ENCODE data around the gene UBC. TPM values are rescaled to one million over a fixed set of nuclear protein-coding genes. Genes with fewer than 3 reads are reported as not detected.
A peak's percentile ranks its signal among the peaks of the same experiment; 100 is the strongest.

Gene UBC
- total RNA-seq, 1 experiment from 2014 or later: 1,259 TPM

DNA sequence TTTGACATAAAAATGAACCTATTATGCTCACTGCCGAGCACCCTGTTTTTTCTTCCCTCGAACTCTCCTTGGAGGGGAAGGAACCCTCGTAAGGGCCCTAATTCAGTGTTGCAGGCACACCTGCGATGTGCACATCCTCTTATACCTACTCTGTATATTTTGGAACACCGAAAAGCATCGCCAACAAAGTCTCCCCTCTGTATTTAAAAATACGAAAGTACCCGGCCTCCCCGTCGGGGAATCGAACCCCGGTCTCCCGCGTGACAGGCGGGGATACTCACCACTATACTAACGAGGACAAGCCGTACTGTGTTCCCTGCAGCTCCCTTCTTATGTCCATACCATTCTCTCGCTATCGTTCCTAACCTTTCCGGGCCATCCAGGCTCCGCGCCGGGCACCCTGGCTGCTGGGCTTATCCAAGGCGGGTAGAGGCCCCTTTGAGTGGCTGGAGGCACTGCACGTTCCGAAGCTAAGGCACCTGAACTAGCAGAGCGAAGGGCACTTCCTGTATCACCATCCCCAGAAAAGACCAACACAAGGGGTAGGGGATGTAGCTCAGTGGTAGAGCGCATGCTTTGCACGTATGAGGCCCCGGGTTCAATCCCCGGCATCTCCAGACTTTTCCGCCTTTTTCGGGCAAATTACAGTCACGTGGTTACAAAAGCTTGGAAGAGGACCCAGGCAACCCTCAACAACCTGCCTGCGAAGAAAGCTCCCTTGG is 25.1 kb upstream of the UBC start:
- peak; percentile 95 for DNase-seq (ENCODE audit: low read depth, low spot score)
- Histone ChIP-seq H3K4me1 (ENCODE audit: control insufficient read depth in 1 of 2, insufficient read depth in 2 of 2, low read length in 2 of 2) (peaks cover 35 to 60% of the 10 kb centered on the region in 2 experiments), H3K27me3 (ENCODE audit: insufficient read depth, low read length) (no peaks in the 10 kb centered on the region), H2AFZ (ENCODE audit: low read depth, low read length, poor library complexity, severe bottlenecking) (no peak overlapping the region), H3K36me3 (ENCODE audit: control insufficient read depth in 1 of 2, insufficient read depth in 2 of 2, low read length in 2 of 2) (no peaks in the 10 kb centered on the region; a peak in 1 of 4 replicates), H3K4me3 (replicated peaks in 1 of 2; ENCODE audit: low read depth in 1 of 2, low read length in 2 of 2) (peak overlapping the region; percentile 13 to 52), H3K9me3 (ENCODE audit: control insufficient read depth in 1 of 2, insufficient read depth in 1 of 2, low read depth in 1 of 2, low read length in 2 of 2) (no peaks in the 10 kb centered on the region), H3K9me2 (ENCODE audit: insufficient read depth) (no peaks in the 10 kb centered on the region), H3K9ac (ENCODE audit: low read length) (peak overlapping the region; percentile 55), H3K27ac (ENCODE audit: low read depth, low read length) (peak overlapping the region; percentile 91), H4K20me1 (ENCODE audit: insufficient read depth) (no peaks in the 10 kb centered on the region), H3K4me2 (ENCODE audit: low read length) (peak overlapping the region; percentile 85), H3K79me2 (ENCODE audit: insufficient read depth, low read length) (no peaks in the 10 kb centered on the region)
- ChIA-PET CTCF (interaction anchor here (1.0 to 2.7 kb wide), 10 partner anchors 8 to 54 kb away, joined by 3 to 32 read pairs (median 15); partner anchors contain the start of genes BRI3BP and UBC), RAD21 (ENCODE audit: low non-redundant PET in 1 of 2, low total read pairs in 2 of 2, uncharacterized antibody in 2 of 2, unreplicated experiment in 2 of 2) (interaction anchor here (0.7 to 1.5 kb wide), 6 partner anchors 18 to 33 kb away, joined by 3 to 5 read pairs (median 4); partner anchors contain the start of gene UBC (in 2 of the 2)), POLR2A (interaction anchor here (1.2 to 10.3 kb wide), 8 partner anchors 9 to 102 kb away, joined by 3 to 186 read pairs (median 7); partner anchors contain the start of gene UBC)
- no peak for TF ChIP-seq CBX3 (IDR thresholded peaks at IDR 0.05; ENCODE audit: low read depth)
- TF ChIP-seq CEBPB (IDR thresholded peaks at IDR 0.05; ENCODE audit: low read depth): no peak
- TF ChIP-seq, protein P1, sequence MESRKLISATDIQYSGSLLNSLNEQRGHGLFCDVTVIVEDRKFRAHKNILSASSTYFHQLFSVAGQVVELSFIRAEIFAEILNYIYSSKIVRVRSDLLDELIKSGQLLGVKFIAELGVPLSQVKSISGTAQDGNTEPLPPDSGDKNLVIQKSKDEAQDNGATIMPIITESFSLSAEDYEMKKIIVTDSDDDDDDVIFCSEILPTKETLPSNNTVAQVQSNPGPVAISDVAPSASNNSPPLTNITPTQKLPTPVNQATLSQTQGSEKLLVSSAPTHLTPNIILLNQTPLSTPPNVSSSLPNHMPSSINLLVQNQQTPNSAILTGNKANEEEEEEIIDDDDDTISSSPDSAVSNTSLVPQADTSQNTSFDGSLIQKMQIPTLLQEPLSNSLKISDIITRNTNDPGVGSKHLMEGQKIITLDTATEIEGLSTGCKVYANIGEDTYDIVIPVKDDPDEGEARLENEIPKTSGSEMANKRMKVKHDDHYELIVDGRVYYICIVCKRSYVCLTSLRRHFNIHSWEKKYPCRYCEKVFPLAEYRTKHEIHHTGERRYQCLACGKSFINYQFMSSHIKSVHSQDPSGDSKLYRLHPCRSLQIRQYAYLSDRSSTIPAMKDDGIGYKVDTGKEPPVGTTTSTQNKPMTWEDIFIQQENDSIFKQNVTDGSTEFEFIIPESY (IDR thresholded peaks at IDR 0.05; ENCODE audit: extremely low read depth, insufficient replicate concordance, low read length): peak; percentile 71
- TF ChIP-seq POLR2AphosphoS5 (IDR thresholded peaks at IDR 0.05; ENCODE audit: low read depth, low read length): peak; percentile 66
- TF ChIP-seq EZH2phosphoT487 (IDR thresholded peaks at IDR 0.05; ENCODE audit: borderline replicate concordance): no peak
- TF ChIP-seq YY1 (IDR thresholded peaks at IDR 0.05; ENCODE audit: extremely low read depth, insufficient replicate concordance, low read depth, low read length): peak; percentile 28
- TF ChIP-seq ZFX (IDR thresholded peaks at IDR 0.05): no peak
- TF ChIP-seq EGR1 (IDR thresholded peaks at IDR 0.05; ENCODE audit: low read depth): no peak
- peak; percentile 78 for ATAC-seq
- intact Hi-C loops (cut with micrococcal nuclease): loop anchor here (1.0 to 2.0 kb wide), 4 partner anchors 12 to 53 kb away; partner anchors contain the start of genes BRI3BP and UBC
- BruUV-seq (replicated peaks): no TSS peak
